Osteoblast (primary cell): ENCODE results near the gene TICAM2. TPM values are rescaled to one million over a fixed set of nuclear protein-coding genes. Genes with fewer than 3 reads are reported as not detected.
A peak's percentile ranks its signal among the peaks of the same experiment; 100 is the strongest.

Experiments
- DNase-seq: peaks from one replicate; pipeline ENCODE4 v3.0.0; 2011; ENCODE audit warnings: low spot score, mixed read lengths; ENCODE audit not compliant: insufficient read length; ENCODE audit errors: missing footprints
- H2AFZ ChIP-seq: 2 replicates; pipeline ENCODE4 v1.6.0; 2011; ENCODE audit warnings: mild to moderate bottlenecking, low read length
- H3K27ac ChIP-seq: 2 replicates; pipeline ENCODE4 v1.5.1; 2011; ENCODE audit warnings: mild to moderate bottlenecking, low read depth, low read length, moderate library complexity
- H3K27me3 ChIP-seq: 2 replicates; pipeline ENCODE4 v1.6.0; 2012; ENCODE audit warnings: mild to moderate bottlenecking, control low read depth, inconsistent platforms, low read length, moderate library complexity; ENCODE audit not compliant: insufficient read depth
- H3K36me3 ChIP-seq: 2 replicates; pipeline ENCODE4 v1.5.1; 2011; ENCODE audit warnings: mild to moderate bottlenecking, low read length, control low read depth, moderate library complexity; ENCODE audit not compliant: insufficient read depth
- H3K4me1 ChIP-seq: 2 replicates; pipeline ENCODE4 v1.5.1; 2011; ENCODE audit warnings: mild to moderate bottlenecking, low read length, control low read depth, moderate library complexity; ENCODE audit not compliant: insufficient read depth
- H3K4me2 ChIP-seq: 2 replicates; pipeline ENCODE4 v1.6.0; 2011; ENCODE audit warnings: mild to moderate bottlenecking, low read length; ENCODE audit not compliant: insufficient read depth
- H3K4me3 ChIP-seq: fragments of 200-600 bp; sonication (generic); 3 replicates; pipeline ENCODE4 v1.5.1; 2012; ENCODE audit warnings: mild to moderate bottlenecking, low read length, inconsistent platforms; ENCODE audit not compliant: insufficient read depth
- H3K79me2 ChIP-seq: 2 replicates; pipeline ENCODE4 v1.6.0; 2012; ENCODE audit warnings: mild to moderate bottlenecking, low read length, control low read depth, inconsistent platforms; ENCODE audit not compliant: insufficient read depth
- H3K9me3 ChIP-seq: 2 replicates; pipeline ENCODE4 v1.5.1; 2011; ENCODE audit warnings: low read depth, low read length, control low read depth
- H4K20me1 ChIP-seq: 2 replicates; pipeline ENCODE4 v1.6.0; 2012; ENCODE audit warnings: mild to moderate bottlenecking, low read length, control low read depth; ENCODE audit not compliant: insufficient read depth
- CTCF ChIP-seq: IDR thresholded peaks from 2 replicates; pipeline ENCODE4 v1.5.1; 2011; ENCODE audit warnings: mild to moderate bottlenecking, low read depth, low read length, moderate library complexity; ENCODE audit errors: extremely low read depth
- total RNA-seq: library from RNA; depleted of rRNA; stranded (reverse); fragments of >200 nt; gene quantifications from 2 replicates; pipeline ENCODE4 v1.2.3, GENCODE V29; 2012

TICAM2 gene
- total RNA-seq, 1 donor = 6.9 TPM

- H2AFZ ChIP-seq = no peak overlapping the region
- H3K27ac ChIP-seq = peak overlapping the region; percentile 3
- peaks cover 20% of the 10 kb centered on the region for H3K36me3 ChIP-seq
- peaks cover 96% of the 10 kb centered on the region for H3K79me2 ChIP-seq
- H3K4me2 ChIP-seq = no peak overlapping the region
- peaks cover 14% of the 10 kb centered on the region for H3K4me1 ChIP-seq
- no peaks in the 10 kb centered on the region for H3K9me3 ChIP-seq
- H4K20me1 ChIP-seq = peaks cover 26% of the 10 kb centered on the region
- no peak overlapping the region for H3K4me3 ChIP-seq
- TF ChIP-seq CTCF = no peak
- no peak for DNase-seq
- H3K27me3 ChIP-seq = no peaks in the 10 kb centered on the region
Observed at GRCh38 chr5:115532517-115532916, 69.8 kb downstream of the TICAM2 start.

- TF ChIP-seq CTCF = no peak
- Histone ChIP-seq H4K20me1 (peaks cover 21% of the 10 kb centered on the region), H3K79me2 (peaks cover 96% of the 10 kb centered on the region), H3K27me3 (no peaks in the 10 kb centered on the region), H3K4me1 (peaks cover 14% of the 10 kb centered on the region), H3K27ac (peak overlapping the region; percentile 3), H2AFZ (no peak overlapping the region), H3K36me3 (peaks cover 18% of the 10 kb centered on the region), H3K4me3 (no peak overlapping the region), H3K4me2 (peak overlapping the region; percentile 2), H3K9me3 (no peaks in the 10 kb centered on the region)
- no peak for DNase-seq
Observed at GRCh38 chr5:115531787-115532367, 70.4 kb downstream of the TICAM2 start.

GRCh38 chr5:115531380-115531779 lies 70.9 kb downstream of the TICAM2 start:
- Histone ChIP-seq H3K4me3 (no peak overlapping the region), H2AFZ (no peak overlapping the region), H3K4me2 (peak overlapping the region; percentile 2), H4K20me1 (peaks cover 18% of the 10 kb centered on the region), H3K27me3 (no peaks in the 10 kb centered on the region), H3K27ac (peak overlapping the region; percentile 3), H3K79me2 (peaks cover 96% of the 10 kb centered on the region), H3K36me3 (peaks cover 15% of the 10 kb centered on the region), H3K4me1 (peaks cover 14% of the 10 kb centered on the region), H3K9me3 (no peaks in the 10 kb centered on the region)
- no peak for DNase-seq
- no peak for TF ChIP-seq CTCF

GRCh38 chr5:115530426-115530825 lies 71.9 kb downstream of the TICAM2 start:
- no peak for DNase-seq
- H3K9me3 ChIP-seq = no peaks in the 10 kb centered on the region
- H4K20me1 ChIP-seq = peaks cover 18% of the 10 kb centered on the region
- no peak overlapping the region for H3K4me3 ChIP-seq
- no peak overlapping the region for H2AFZ ChIP-seq
- peaks cover 9% of the 10 kb centered on the region for H3K36me3 ChIP-seq
- TF ChIP-seq CTCF = no peak
- peaks cover 93% of the 10 kb centered on the region for H3K79me2 ChIP-seq
- no peaks in the 10 kb centered on the region for H3K27me3 ChIP-seq
- peak overlapping the region; percentile 35 for H3K4me2 ChIP-seq
- no peak overlapping the region for H3K27ac ChIP-seq
- H3K4me1 ChIP-seq = peaks cover 14% of the 10 kb centered on the region

Other genes starting within 250 kb of the TICAM2 start
- 17.1 and 17.4 TPM in 2 replicates for gene FEM1C, start 57.7 kb downstream of the TICAM2 start, total RNA-seq
- gene TMED7, start 23.6 kb upstream of the TICAM2 start, total RNA-seq = 137 and 151 TPM in 2 replicates
- 8.0 and 8.3 TPM in 2 replicates for gene CDO1, start 214.2 kb upstream of the TICAM2 start, total RNA-seq
- 80.0 and 93.4 TPM in 2 replicates for gene ATG12, start 239.1 kb upstream of the TICAM2 start, total RNA-seq
- 109 and 131 TPM in 2 replicates for gene AP3S1, start 239.5 kb upstream of the TICAM2 start, total RNA-seq